ENCODE measurements around the gene NR2E1.

- TF ChIP-seq, protein P1, sequence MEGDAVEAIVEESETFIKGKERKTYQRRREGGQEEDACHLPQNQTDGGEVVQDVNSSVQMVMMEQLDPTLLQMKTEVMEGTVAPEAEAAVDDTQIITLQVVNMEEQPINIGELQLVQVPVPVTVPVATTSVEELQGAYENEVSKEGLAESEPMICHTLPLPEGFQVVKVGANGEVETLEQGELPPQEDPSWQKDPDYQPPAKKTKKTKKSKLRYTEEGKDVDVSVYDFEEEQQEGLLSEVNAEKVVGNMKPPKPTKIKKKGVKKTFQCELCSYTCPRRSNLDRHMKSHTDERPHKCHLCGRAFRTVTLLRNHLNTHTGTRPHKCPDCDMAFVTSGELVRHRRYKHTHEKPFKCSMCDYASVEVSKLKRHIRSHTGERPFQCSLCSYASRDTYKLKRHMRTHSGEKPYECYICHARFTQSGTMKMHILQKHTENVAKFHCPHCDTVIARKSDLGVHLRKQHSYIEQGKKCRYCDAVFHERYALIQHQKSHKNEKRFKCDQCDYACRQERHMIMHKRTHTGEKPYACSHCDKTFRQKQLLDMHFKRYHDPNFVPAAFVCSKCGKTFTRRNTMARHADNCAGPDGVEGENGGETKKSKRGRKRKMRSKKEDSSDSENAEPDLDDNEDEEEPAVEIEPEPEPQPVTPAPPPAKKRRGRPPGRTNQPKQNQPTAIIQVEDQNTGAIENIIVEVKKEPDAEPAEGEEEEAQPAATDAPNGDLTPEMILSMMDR (IDR thresholded peaks at IDR 0.05; ENCODE audit: low read depth, low read length, poor library complexity, severe bottlenecking) = no peak
- no peak for TF ChIP-seq EZH2phosphoT487 (IDR thresholded peaks at IDR 0.05; ENCODE audit: borderline replicate concordance, low read length)
These were observed 44.2 kb upstream of the NR2E1 start for GRCh38 chr6:108121612-108122011.
